A673 (cell line): ENCODE measurements around the gene MXD3. TPM values are rescaled to one million over a fixed set of nuclear protein-coding genes. Genes with fewer than 3 reads are reported as not detected.

Experiments used
- BruUV-seq: library from RNA; stranded (reverse); fragments of 400-500 nt; replicated peaks from 2 replicates; lab custom pipeline; 2021; lab: Mats Ljungman, UMichigan
- CTCF ChIA-PET: fragments of 300-600 bp; sonication (Branson Sonifier 250); formaldehyde crosslinking; loops from one replicate; lab custom pipeline; 2022; ENCODE audit warnings: antibody characterized with exemption; lab: Charles Lee
- POLR2A ChIA-PET: fragments of 300-600 bp; sonication (Branson Sonifier 250); formaldehyde crosslinking; loops from one replicate; lab custom pipeline; 2022; ENCODE audit warnings: antibody characterized with exemption; ENCODE audit not compliant: low non-redundant PET; lab: Charles Lee
- DNase-seq: peaks from one replicate; pipeline ENCODE4 v3.0.0-alpha.2; 2015; ENCODE audit warnings: low spot score
- H3K27ac ChIP-seq: fragments of 200-600 bp; sonication (generic); 2 replicates; pipeline ENCODE4 v1.5.1; 2016; ENCODE audit warnings: mixed run types, low read depth, mild to moderate bottlenecking, mixed read lengths, antibody characterized with exemption, low read length; ENCODE audit not compliant: poor library complexity, severe bottlenecking
- H3K27me3 ChIP-seq: fragments of 200-600 bp; sonication (generic); replicated peaks from 2 replicates; pipeline ENCODE4 v1.6.1; 2017; ENCODE audit warnings: mixed run types, low read depth, mild to moderate bottlenecking, mixed read lengths, antibody characterized with exemption, low read length; ENCODE audit not compliant: insufficient read depth, poor library complexity
- H3K36me3 ChIP-seq: fragments of 200-600 bp; sonication (generic); 2 replicates; pipeline ENCODE4 v1.6.1; 2016; ENCODE audit warnings: mixed run types, mild to moderate bottlenecking, mixed read lengths, antibody characterized with exemption, low read length; ENCODE audit not compliant: insufficient read depth, poor library complexity, severe bottlenecking
- H3K4me1 ChIP-seq: fragments of 200-600 bp; sonication (generic); 2 replicates; pipeline ENCODE4 v1.6.1; 2017; ENCODE audit warnings: mixed run types, mild to moderate bottlenecking, mixed read lengths, antibody characterized with exemption, low read length; ENCODE audit not compliant: insufficient read depth, poor library complexity, severe bottlenecking
- H3K4me3 ChIP-seq: fragments of 200-600 bp; sonication (generic); 2 replicates; pipeline ENCODE4 v1.5.1; 2016; ENCODE audit warnings: low read depth, mixed run types, mild to moderate bottlenecking, mixed read lengths, low read length; ENCODE audit not compliant: poor library complexity, severe bottlenecking
- H3K9me3 ChIP-seq: fragments of 200-600 bp; sonication (generic); 2 replicates; pipeline ENCODE4 v1.6.1; 2016; ENCODE audit warnings: mixed run types, low read depth, mild to moderate bottlenecking, mixed read lengths, antibody characterized with exemption, low read length; ENCODE audit not compliant: poor library complexity, severe bottlenecking
- EZH2 ChIP-seq: fragments of 200-600 bp; sonication (generic); IDR thresholded peaks from 2 replicates; pipeline ENCODE4 v1.6.1; 2017; ENCODE audit warnings: borderline replicate concordance, low read depth, mild to moderate bottlenecking, mixed read lengths, antibody characterized with exemption, low read length; ENCODE audit not compliant: poor library complexity, severe bottlenecking
- intact Hi-C: fragments of 100-400 bp; cut with micrococcal nuclease; formaldehyde crosslinking; loops from one replicate; pipeline ENCODE4 v1.10.0; 2022; ENCODE audit not compliant: unreplicated experiment
- total RNA-seq: library from RNA; stranded (reverse); gene quantifications from 2 replicates; pipeline ENCODE4 v1.2.3, GENCODE V29; 2021
- TF ChIP-seq, protein P1 (sequence below): fragments of 300-800, 200-600 bp; sonication (generic); conservative IDR thresholded peaks from 2 replicates; pipeline ENCODE4 v1.5.1; 2017; ENCODE audit warnings: low read depth, mild to moderate bottlenecking, antibody characterized with exemption, low read length, moderate library complexity, mixed read lengths

MXD3 gene
- total RNA-seq, 1 experiment from 2014 or later = 15.1 TPM

GRCh38 chr5:177334781-177335700, 23.3 kb upstream of the MXD3 start:
- BruUV-seq = no TSS peak
- intact Hi-C loops = no loop called here
- Histone ChIP-seq H3K9me3 (no peaks in the 10 kb centered on the region), H3K27ac (no peak overlapping the region), H3K4me3 (no peak overlapping the region), H3K36me3 (peaks cover 25% of the 10 kb centered on the region), H3K4me1 (no peaks in the 10 kb centered on the region), H3K27me3 (no peaks in the 10 kb centered on the region)
- TF ChIP-seq, protein P1, sequence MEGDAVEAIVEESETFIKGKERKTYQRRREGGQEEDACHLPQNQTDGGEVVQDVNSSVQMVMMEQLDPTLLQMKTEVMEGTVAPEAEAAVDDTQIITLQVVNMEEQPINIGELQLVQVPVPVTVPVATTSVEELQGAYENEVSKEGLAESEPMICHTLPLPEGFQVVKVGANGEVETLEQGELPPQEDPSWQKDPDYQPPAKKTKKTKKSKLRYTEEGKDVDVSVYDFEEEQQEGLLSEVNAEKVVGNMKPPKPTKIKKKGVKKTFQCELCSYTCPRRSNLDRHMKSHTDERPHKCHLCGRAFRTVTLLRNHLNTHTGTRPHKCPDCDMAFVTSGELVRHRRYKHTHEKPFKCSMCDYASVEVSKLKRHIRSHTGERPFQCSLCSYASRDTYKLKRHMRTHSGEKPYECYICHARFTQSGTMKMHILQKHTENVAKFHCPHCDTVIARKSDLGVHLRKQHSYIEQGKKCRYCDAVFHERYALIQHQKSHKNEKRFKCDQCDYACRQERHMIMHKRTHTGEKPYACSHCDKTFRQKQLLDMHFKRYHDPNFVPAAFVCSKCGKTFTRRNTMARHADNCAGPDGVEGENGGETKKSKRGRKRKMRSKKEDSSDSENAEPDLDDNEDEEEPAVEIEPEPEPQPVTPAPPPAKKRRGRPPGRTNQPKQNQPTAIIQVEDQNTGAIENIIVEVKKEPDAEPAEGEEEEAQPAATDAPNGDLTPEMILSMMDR = no peak
- no peak for TF ChIP-seq EZH2
- POLR2A ChIA-PET = no interaction called here
- CTCF ChIA-PET = no interaction called here
- DNase-seq = no peak

DNA sequence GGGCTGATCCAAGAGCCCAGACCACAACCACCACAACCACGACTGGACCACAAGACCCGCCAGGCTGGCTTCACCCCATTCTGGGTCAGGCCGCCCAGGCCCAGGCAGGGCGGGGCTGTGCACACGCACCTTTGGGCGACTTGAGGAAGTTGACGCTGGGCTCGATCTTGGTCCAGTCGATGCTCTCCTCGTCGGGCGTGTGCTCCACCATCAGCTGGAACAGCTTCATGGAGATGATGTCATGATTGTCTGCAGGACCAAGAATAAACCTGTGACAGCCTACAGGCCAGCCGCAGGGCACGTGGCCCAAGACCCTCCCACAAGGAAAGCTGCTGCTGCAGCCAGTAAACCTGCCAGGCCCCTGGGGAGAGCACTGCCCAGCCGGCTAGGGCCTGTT, 22.5 kb upstream of the MXD3 start:
- ChIA-PET CTCF (no interaction called here), POLR2A (no interaction called here)
- TF ChIP-seq, protein P1 = no peak
- no peak for TF ChIP-seq EZH2
- Histone ChIP-seq H3K36me3 (peaks cover 25% of the 10 kb centered on the region), H3K27ac (no peak overlapping the region), H3K4me3 (no peak overlapping the region), H3K9me3 (no peaks in the 10 kb centered on the region), H3K4me1 (no peaks in the 10 kb centered on the region), H3K27me3 (no peaks in the 10 kb centered on the region)
- no TSS peak for BruUV-seq
- no peak for DNase-seq
- intact Hi-C loops = no loop called here

GRCh38 chr5:177333420-177334154, 21.9 kb upstream of the MXD3 start:
- no peaks in the 10 kb centered on the region for H3K9me3 ChIP-seq

More at GRCh38 chr5:177333420-177334154, 21.9 kb upstream of the MXD3 start:
- H3K4me3 ChIP-seq = no peak overlapping the region
- no peak overlapping the region for H3K27ac ChIP-seq
- no TSS peak for BruUV-seq
- intact Hi-C loops = no loop called here
- peaks cover 25% of the 10 kb centered on the region for H3K36me3 ChIP-seq
- DNase-seq = no peak
- TF ChIP-seq, protein P1 = no peak
- TF ChIP-seq EZH2 = no peak
- no peaks in the 10 kb centered on the region for H3K4me1 ChIP-seq
- ChIA-PET POLR2A (no interaction called here), CTCF (no interaction called here)
- H3K27me3 ChIP-seq = no peaks in the 10 kb centered on the region
